HEK293 (cell line): ENCODE results near the gene HYLS1.

Source experiments
- CTCF ChIA-PET: fragments of 350-600 bp; formaldehyde crosslinking; extraction: SDS; loops from one replicate; lab custom pipeline; 2021; ENCODE audit warnings: antibody characterized with exemption; lab: Yijun Ruan, JAX
- POLR2A ChIA-PET: fragments of 300-600 bp; formaldehyde crosslinking; extraction: SDS; loops from one replicate; lab custom pipeline; 2020; ENCODE audit warnings: antibody characterized with exemption, inconsistent platforms; lab: Yijun Ruan, JAX
- H3K27ac ChIP-seq: fragments of 200-500 bp; sonication (Bioruptor generic); 2 replicates; pipeline ENCODE4 v1.5.1; 2014; ENCODE audit warnings: low read depth, low read length, control low read depth, inconsistent platforms; ENCODE audit errors: extremely low read depth
- H3K36me3 ChIP-seq, 2 experiments: fragments of 200-500 bp in 1 of 2; sonication (Bioruptor generic) in 1 of 2; 1 replicate in 1 of 2; 2 replicates in 1 of 2; pipeline ENCODE4 v1.5.1; 2014 to 2017; ENCODE audit warnings: inconsistent platforms in 2 of 2, low read length in 2 of 2; ENCODE audit not compliant: control insufficient read depth in 2 of 2, insufficient read depth in 1 of 2
- H3K4me1 ChIP-seq: fragments of 200-500 bp; sonication (Bioruptor generic); 2 replicates; pipeline ENCODE4 v1.5.1; 2014; ENCODE audit warnings: mild to moderate bottlenecking, low read length, inconsistent platforms; ENCODE audit not compliant: control insufficient read depth, insufficient read depth
- H3K4me3 ChIP-seq: 2 replicates; pipeline ENCODE4 v1.5.1; 2011; ENCODE audit warnings: low read depth, mild to moderate bottlenecking, control low read depth, low read length, moderate library complexity
- H3K9me3 ChIP-seq: fragments of 200-500 bp; sonication (Bioruptor generic); 2 replicates; pipeline ENCODE4 v1.5.1; 2014; ENCODE audit warnings: low read depth, low read length, inconsistent platforms; ENCODE audit not compliant: control insufficient read depth, insufficient read depth
- EGR2 ChIP-seq: fragments of 450-650 bp; formaldehyde crosslinking; IDR thresholded peaks from 2 replicates; pipeline ENCODE4 v1.5.1; 2016; ENCODE audit warnings: low read depth, missing biosample characterization, missing genetic modification characterization
- GLIS2 ChIP-seq: fragments of 450-650 bp; formaldehyde crosslinking; IDR thresholded peaks from 2 replicates; pipeline ENCODE4 v1.5.1; 2016; ENCODE audit warnings: missing biosample characterization, missing genetic modification characterization
- SCRT2 ChIP-seq: fragments of 450-650 bp; formaldehyde crosslinking; IDR thresholded peaks from 2 replicates; pipeline ENCODE4 v1.5.1; 2016; ENCODE audit warnings: missing biosample characterization, missing genetic modification characterization
- SP7 ChIP-seq: fragments of 450-650 bp; formaldehyde crosslinking; IDR thresholded peaks from 2 replicates; pipeline ENCODE4 v1.5.1; 2016; ENCODE audit warnings: missing biosample characterization, missing genetic modification characterization
- ZBTB48 ChIP-seq: fragments of 450-650 bp; formaldehyde crosslinking; IDR thresholded peaks from 2 replicates; pipeline ENCODE4 v1.5.1; 2016; ENCODE audit warnings: missing biosample characterization, missing genetic modification characterization
- ZFP3 ChIP-seq: fragments of 450-650 bp; formaldehyde crosslinking; IDR thresholded peaks from 2 replicates; pipeline ENCODE4 v1.5.1; 2016; ENCODE audit warnings: low read depth, missing biosample characterization, missing genetic modification characterization
- ZFP41 ChIP-seq: fragments of 450-650 bp; formaldehyde crosslinking; IDR thresholded peaks from 2 replicates; pipeline ENCODE4 v1.5.1; 2016; ENCODE audit warnings: missing biosample characterization, missing genetic modification characterization, borderline replicate concordance
- ZIC2 ChIP-seq: fragments of 450-650 bp; formaldehyde crosslinking; IDR thresholded peaks from 2 replicates; pipeline ENCODE4 v1.5.1; 2016; ENCODE audit warnings: missing biosample characterization, missing genetic modification characterization
- ZNF112 ChIP-seq: fragments of 450-650 bp; formaldehyde crosslinking; IDR thresholded peaks from 2 replicates; pipeline ENCODE4 v1.5.0; 2017; ENCODE audit warnings: missing biosample characterization, missing genetic modification characterization
- ZNF133 ChIP-seq: fragments of 450-650 bp; formaldehyde crosslinking; IDR thresholded peaks from 2 replicates; pipeline ENCODE4 v1.5.1; 2016; ENCODE audit warnings: missing biosample characterization, missing genetic modification characterization
- ZNF169 ChIP-seq: fragments of 450-650 bp; formaldehyde crosslinking; IDR thresholded peaks from 2 replicates; pipeline ENCODE4 v1.5.1; 2016; ENCODE audit warnings: missing biosample characterization, missing genetic modification characterization
- ZNF248 ChIP-seq: fragments of 450-650 bp; formaldehyde crosslinking; IDR thresholded peaks from 2 replicates; pipeline ENCODE4 v1.5.1; 2017; ENCODE audit warnings: missing biosample characterization, missing genetic modification characterization
- ZNF266 ChIP-seq: fragments of 450-650 bp; formaldehyde crosslinking; IDR thresholded peaks from 2 replicates; pipeline ENCODE4 v1.5.1; 2016; ENCODE audit warnings: missing biosample characterization, missing genetic modification characterization, low read depth
- ZNF311 ChIP-seq: fragments of 450-650 bp; formaldehyde crosslinking; IDR thresholded peaks from 2 replicates; pipeline ENCODE4 v1.5.1; 2017; ENCODE audit warnings: missing biosample characterization, missing genetic modification characterization, borderline replicate concordance
- ZNF350 ChIP-seq: fragments of 450-650 bp; formaldehyde crosslinking; IDR thresholded peaks from 2 replicates; pipeline ENCODE4 v1.5.0; 2017; ENCODE audit warnings: missing biosample characterization, mild to moderate bottlenecking, missing genetic modification characterization
- ZNF501 ChIP-seq: fragments of 450-650 bp; formaldehyde crosslinking; IDR thresholded peaks from 2 replicates; pipeline ENCODE4 v1.5.1; 2016; ENCODE audit warnings: missing biosample characterization, missing genetic modification characterization
- ZNF548 ChIP-seq: fragments of 450-650 bp; formaldehyde crosslinking; IDR thresholded peaks from 2 replicates; pipeline ENCODE4 v1.5.1; 2016; ENCODE audit warnings: missing biosample characterization, missing genetic modification characterization
- ZNF623 ChIP-seq: fragments of 450-650 bp; formaldehyde crosslinking; IDR thresholded peaks from 2 replicates; pipeline ENCODE4 v1.5.1; 2016; ENCODE audit warnings: missing biosample characterization, missing genetic modification characterization
- ZNF654 ChIP-seq: fragments of 450-650 bp; formaldehyde crosslinking; IDR thresholded peaks from 2 replicates; pipeline ENCODE4 v1.5.1; 2016; ENCODE audit warnings: low read depth, missing biosample characterization, missing genetic modification characterization
- ZNF747 ChIP-seq: fragments of 450-650 bp; formaldehyde crosslinking; IDR thresholded peaks from 2 replicates; pipeline ENCODE4 v1.5.1; 2016; ENCODE audit warnings: missing biosample characterization, missing genetic modification characterization
- ZNF768 ChIP-seq: fragments of 450-650 bp; formaldehyde crosslinking; IDR thresholded peaks from 2 replicates; pipeline ENCODE4 v1.5.1; 2018; ENCODE audit warnings: missing biosample characterization, mild to moderate bottlenecking, missing genetic modification characterization
- ZNF785 ChIP-seq: fragments of 450-650 bp; formaldehyde crosslinking; IDR thresholded peaks from 2 replicates; pipeline ENCODE4 v1.5.1; 2016; ENCODE audit warnings: missing biosample characterization, missing genetic modification characterization
- ZSCAN30 ChIP-seq: fragments of 450-650 bp; IDR thresholded peaks from 2 replicates; pipeline ENCODE4 v1.5.1; 2018; ENCODE audit warnings: missing biosample characterization, mild to moderate bottlenecking, missing genetic modification characterization, moderate library complexity
- TF ChIP-seq, protein P1 (sequence below): fragments of 450-650 bp; formaldehyde crosslinking; IDR thresholded peaks from 2 replicates; pipeline ENCODE4 v1.5.1; 2017; ENCODE audit warnings: missing biosample characterization, mild to moderate bottlenecking, missing genetic modification characterization, moderate library complexity
- TF ChIP-seq, protein P2 (sequence below): fragments of 450-650 bp; formaldehyde crosslinking; IDR thresholded peaks from 2 replicates; pipeline ENCODE4 v1.5.1; 2016; ENCODE audit warnings: missing biosample characterization, missing genetic modification characterization
- TF ChIP-seq, protein P3 (sequence below): fragments of 450-650 bp; formaldehyde crosslinking; conservative IDR thresholded peaks from 2 replicates; pipeline ENCODE4 v1.5.1; 2016; ENCODE audit warnings: low read depth, missing biosample characterization, missing genetic modification characterization
- TF ChIP-seq, protein P4 (sequence below): fragments of 450-650 bp; formaldehyde crosslinking; IDR thresholded peaks from 2 replicates; pipeline ENCODE4 v1.5.1; 2016; ENCODE audit warnings: missing biosample characterization, missing genetic modification characterization

The HYLS1 gene

DNA sequence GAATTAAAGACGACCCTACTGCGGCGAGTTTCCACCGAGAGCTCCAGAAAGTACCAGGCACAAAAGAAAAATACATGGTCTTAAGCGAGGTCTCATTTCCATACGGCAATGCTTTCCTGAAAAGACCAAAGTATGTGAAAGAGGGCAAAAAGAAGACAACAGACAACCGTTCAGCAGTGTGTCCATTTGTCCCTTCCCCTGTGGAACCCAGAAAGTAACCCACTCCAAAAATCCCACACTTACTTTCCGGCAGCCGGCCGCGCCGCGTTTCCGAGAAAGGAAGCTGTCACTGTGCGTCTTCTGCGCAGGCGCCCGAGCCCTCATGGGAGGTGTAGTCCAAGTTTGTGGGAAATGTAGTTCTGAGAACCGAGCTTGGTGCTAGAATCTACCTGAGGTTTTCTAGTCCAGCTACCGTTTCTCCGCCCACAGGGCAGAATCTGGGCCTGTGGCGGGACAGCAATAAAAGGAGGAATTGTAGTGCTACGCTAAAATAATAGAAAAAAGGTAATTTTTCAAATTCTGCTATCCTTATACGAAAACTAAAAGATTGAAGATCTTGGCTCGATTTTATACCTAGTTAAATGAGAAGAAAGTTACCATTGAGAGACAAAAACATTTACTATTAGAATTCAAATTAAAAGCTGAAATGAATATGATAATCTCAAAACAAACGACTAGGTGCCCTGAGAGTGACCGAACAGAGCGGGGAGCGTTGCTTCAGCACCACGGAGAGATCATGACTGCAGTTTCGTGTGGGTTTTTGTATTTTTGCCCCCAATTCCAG lies 15.7 kb downstream of the HYLS1 start, which contains the start of gene PUS3:
PUS3 (minus strand) TSS at position 280 of the 784 bp plus-strand sequence. CDS start 6,922 bp downstream, outside the sequence.
- POLR2A ChIA-PET: interaction anchor here (0.5 to 2.4 kb wide), 11 partner anchors 8 to 357 kb away, joined by 3 to 26 read pairs (median 4); partner anchors contain the start of genes FAM118B, HYLS1, RPUSD4 and STT3A
- no peak within 1 kb of the TSS for H3K27ac ChIP-seq
- no peaks in the 10 kb centered on the region for H3K9me3 ChIP-seq
- no peaks in the 10 kb centered on the region for H3K4me1 ChIP-seq
- H3K4me3 ChIP-seq: peak within 1 kb of the TSS; percentile 77
- CTCF ChIA-PET: interaction anchor here (0.8 to 1.1 kb wide), 4 partner anchors 9 to 24 kb away, joined by 3 to 4 read pairs (median 3); no protein-coding TSS in a partner anchor
- H3K36me3 ChIP-seq: peaks cover 0 to 16% of the 10 kb centered on the region in 2 experiments; a peak in 2 of 3 replicates
- TF ChIP-seq, protein P1, sequence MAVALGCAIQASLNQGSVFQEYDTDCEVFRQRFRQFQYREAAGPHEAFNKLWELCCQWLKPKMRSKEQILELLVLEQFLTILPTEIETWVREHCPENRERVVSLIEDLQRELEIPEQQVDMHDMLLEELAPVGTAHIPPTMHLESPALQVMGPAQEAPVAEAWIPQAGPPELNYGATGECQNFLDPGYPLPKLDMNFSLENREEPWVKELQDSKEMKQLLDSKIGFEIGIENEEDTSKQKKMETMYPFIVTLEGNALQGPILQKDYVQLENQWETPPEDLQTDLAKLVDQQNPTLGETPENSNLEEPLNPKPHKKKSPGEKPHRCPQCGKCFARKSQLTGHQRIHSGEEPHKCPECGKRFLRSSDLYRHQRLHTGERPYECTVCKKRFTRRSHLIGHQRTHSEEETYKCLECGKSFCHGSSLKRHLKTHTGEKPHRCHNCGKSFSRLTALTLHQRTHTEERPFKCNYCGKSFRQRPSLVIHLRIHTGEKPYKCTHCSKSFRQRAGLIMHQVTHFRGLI (tag by site-specific recombination): no peak
- TF ChIP-seq ZIC2 (tag by site-specific recombination) (no peak), ZNF266 (no peak), ZNF768 (tag by site-specific recombination) (no peak), ZFP41 (no peak), ZNF311 (no peak), EGR2 (tag by site-specific recombination) (no peak), ZNF501 (tag by site-specific recombination) (no peak), ZNF654 (tag by site-specific recombination) (no peak), ZBTB48 (no peak), ZNF548 (tag by site-specific recombination) (no peak), SCRT2 (tag by site-specific recombination) (no peak), ZNF747 (tag by site-specific recombination) (no peak), ZNF112 (tag by site-specific recombination) (no peak), ZNF350 (tag by site-specific recombination) (no peak), ZNF248 (tag by site-specific recombination) (no peak), ZSCAN30 (tag by site-specific recombination) (no peak), ZFP3 (tag by site-specific recombination) (no peak), ZNF785 (no peak), ZNF623 (tag by site-specific recombination) (no peak), GLIS2 (tag by site-specific recombination) (no peak), ZNF169 (no peak), SP7 (tag by site-specific recombination) (peak; percentile 28; the same call in 1 of the 2 replicates), ZNF133 (tag by site-specific recombination) (no peak)
- TF ChIP-seq, protein P2, sequence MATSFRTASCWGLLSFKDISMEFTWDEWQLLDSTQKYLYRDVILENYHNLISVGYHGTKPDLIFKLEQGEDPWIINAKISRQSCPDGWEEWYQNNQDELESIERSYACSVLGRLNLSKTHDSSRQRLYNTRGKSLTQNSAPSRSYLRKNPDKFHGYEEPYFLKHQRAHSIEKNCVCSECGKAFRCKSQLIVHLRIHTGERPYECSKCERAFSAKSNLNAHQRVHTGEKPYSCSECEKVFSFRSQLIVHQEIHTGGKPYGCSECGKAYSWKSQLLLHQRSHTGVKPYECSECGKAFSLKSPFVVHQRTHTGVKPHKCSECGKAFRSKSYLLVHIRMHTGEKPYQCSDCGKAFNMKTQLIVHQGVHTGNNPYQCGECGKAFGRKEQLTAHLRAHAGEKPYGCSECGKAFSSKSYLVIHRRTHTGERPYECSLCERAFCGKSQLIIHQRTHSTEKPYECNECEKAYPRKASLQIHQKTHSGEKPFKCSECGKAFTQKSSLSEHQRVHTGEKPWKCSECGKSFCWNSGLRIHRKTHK (tag by site-specific recombination): no peak
- TF ChIP-seq, protein P3, sequence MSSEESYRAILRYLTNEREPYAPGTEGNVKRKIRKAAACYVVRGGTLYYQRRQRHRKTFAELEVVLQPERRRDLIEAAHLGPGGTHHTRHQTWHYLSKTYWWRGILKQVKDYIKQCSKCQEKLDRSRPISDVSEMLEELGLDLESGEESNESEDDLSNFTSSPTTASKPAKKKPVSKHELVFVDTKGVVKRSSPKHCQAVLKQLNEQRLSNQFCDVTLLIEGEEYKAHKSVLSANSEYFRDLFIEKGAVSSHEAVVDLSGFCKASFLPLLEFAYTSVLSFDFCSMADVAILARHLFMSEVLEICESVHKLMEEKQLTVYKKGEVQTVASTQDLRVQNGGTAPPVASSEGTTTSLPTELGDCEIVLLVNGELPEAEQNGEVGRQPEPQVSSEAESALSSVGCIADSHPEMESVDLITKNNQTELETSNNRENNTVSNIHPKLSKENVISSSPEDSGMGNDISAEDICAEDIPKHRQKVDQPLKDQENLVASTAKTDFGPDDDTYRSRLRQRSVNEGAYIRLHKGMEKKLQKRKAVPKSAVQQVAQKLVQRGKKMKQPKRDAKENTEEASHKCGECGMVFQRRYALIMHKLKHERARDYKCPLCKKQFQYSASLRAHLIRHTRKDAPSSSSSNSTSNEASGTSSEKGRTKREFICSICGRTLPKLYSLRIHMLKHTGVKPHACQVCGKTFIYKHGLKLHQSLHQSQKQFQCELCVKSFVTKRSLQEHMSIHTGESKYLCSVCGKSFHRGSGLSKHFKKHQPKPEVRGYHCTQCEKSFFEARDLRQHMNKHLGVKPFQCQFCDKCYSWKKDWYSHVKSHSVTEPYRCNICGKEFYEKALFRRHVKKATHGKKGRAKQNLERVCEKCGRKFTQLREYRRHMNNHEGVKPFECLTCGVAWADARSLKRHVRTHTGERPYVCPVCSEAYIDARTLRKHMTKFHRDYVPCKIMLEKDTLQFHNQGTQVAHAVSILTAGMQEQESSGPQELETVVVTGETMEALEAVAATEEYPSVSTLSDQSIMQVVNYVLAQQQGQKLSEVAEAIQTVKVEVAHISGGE (tag by site-specific recombination): peak; percentile 80
- TF ChIP-seq, protein P4, sequence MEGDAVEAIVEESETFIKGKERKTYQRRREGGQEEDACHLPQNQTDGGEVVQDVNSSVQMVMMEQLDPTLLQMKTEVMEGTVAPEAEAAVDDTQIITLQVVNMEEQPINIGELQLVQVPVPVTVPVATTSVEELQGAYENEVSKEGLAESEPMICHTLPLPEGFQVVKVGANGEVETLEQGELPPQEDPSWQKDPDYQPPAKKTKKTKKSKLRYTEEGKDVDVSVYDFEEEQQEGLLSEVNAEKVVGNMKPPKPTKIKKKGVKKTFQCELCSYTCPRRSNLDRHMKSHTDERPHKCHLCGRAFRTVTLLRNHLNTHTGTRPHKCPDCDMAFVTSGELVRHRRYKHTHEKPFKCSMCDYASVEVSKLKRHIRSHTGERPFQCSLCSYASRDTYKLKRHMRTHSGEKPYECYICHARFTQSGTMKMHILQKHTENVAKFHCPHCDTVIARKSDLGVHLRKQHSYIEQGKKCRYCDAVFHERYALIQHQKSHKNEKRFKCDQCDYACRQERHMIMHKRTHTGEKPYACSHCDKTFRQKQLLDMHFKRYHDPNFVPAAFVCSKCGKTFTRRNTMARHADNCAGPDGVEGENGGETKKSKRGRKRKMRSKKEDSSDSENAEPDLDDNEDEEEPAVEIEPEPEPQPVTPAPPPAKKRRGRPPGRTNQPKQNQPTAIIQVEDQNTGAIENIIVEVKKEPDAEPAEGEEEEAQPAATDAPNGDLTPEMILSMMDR (tag by site-specific recombination): no peak
